Forelimb muscle (tissue), 1 donor: ENCODE results near the gene ANKRD13D. TPM values are rescaled to one million over a fixed set of nuclear protein-coding genes. Genes with fewer than 3 reads are reported as not detected.
"Not testable (repeated sequence)": the region's sequence is repeated elsewhere in the genome, so short reads cannot be mapped to it uniquely, and the experiment has no call there.

Source experiments
- DNase-seq: peaks from one replicate; pipeline ENCODE4 v3.0.0-alpha.2; 2013; ENCODE audit warnings: low read depth
- polyA plus RNA-seq: library from polyadenylated mRNA; unstranded; fragments of 120-200 nt; gene quantifications from one replicate; pipeline ENCODE4 v1.2.1, GENCODE V29; 2013; ENCODE audit not compliant: insufficient read length

The ANKRD13D gene
- polyA plus RNA-seq, 1 donor = 29.3 TPM

- peak; percentile 92 for DNase-seq
Measured at GRCh38 chr11:67317205-67317887, 28.2 kb downstream of the ANKRD13D start.

DNA sequence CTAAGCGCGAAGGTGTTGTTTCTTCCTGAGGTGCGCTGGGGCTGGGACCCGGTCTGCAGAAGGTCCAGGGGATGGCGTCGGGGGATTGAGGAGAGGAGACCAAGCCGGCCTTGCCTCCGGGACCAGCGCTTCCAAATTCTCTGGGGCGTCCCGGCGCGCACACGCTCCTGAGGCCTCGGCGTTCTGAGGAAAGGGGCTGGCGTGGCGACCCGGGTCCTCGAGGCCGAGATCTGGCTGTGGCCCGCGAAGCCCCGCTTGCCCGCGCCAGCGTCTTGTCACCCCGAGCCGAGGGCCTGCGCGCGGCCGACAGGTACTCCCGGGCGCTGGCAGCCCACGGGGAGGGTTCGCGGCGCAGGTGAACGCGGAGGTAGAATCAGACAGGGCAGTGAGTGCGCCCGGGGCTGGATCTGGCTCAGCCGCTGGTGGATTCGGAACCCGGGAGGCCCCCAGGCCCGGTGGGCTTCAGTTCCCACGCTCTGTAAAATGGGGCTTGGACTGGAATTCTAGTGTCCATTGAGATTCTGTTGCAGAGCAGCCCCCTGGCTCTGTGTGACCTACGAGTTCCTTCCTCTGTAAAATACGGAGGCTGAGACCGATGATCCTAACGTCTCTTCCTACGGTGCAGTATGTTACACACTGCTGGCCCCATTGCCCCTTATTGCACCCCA, 28.9 kb downstream of the ANKRD13D start:
- no peak for DNase-seq

GRCh38 chr11:67318876-67319275, 29.8 kb downstream of the ANKRD13D start:
- not testable (repeated sequence) for DNase-seq

DNA sequence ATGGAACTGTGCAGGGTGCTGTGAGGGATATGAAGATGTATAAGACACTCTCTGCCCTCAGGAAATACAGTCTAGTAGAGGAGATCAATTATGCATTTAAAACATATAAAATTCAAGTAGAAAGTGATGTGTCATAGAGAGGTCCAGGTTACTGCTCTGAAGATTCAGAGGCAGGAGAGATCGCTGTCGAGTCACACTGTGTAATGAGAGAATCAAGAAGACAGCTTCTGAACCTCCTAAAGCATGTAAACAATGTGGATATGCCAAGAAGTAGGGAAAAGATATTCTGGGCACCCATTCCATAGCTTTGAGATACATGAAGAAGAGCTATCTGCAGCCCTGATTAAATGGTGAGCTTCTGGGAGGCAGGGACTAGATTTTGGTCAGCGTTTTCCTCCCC, 30.9 kb downstream of the ANKRD13D start:
- no peak for DNase-seq

DNA sequence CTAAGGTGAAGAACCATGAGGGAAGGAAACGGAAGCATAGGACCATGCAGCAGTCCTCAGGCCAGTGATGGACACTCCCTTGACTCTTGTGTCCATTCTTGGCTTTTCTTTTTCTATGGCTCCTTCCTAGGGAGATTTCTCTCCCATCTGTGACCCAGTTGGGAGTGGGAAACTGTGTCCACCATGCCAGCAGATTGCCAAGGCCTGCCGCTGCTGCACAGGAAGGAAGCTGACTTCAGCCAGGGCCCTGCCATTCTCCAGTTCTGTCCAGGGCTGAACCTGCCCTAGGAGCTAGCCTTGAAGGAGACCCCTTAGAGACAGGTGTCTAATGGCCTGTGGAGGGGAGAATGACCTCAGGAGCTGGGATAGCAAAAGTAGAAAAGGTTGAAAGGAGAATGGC, 31.6 kb downstream of the ANKRD13D start:
- no peak for DNase-seq

DNA sequence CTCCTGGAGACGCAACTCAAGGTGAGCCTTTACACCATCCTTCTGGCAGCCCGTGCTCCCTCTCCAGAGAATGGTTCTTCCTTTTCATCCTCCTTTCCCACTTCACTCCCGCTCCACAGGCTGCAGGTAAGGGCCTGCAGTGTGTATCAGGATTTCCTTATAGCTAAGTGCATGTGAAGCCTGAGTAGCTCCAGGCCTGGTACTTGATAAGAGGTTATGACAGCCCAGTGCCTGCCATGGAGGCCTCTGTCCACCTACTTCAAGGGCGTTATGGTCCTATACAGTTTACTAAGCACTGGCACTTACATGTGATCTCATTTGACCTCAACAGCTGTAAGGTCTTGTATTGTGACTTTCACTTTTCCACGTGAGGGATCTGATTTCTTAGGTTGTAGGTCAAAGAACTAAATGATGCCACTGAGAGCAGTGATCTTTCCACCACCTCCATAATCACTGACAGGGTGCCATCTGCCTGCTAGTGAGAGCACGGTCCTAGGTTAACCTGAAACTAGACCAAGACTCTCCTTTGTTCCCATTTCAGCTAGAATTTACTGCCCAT, 32.3 kb downstream of the ANKRD13D start:
- no peak for DNase-seq

- no peak for DNase-seq
Measured at GRCh38 chr11:67322049-67322448, 32.9 kb downstream of the ANKRD13D start.

DNA sequence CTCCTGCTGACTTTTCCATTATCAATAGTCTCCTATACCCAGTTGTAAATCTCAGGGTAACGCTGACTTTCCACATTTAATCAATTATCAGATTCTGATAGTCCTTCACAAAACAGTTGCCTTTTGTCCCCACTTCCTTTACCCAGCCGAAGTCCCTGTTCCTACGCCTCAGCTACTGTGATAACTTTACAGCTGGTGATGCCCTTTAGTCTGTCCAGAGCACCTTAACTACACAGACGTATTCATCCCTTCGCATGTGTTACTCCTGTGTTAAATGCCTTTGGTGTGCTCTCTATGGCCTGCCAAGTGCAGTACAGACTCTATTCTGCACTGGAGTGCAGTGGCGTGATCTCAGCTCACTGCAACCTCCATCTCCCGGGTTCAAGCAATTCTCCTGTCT, 34.4 kb downstream of the ANKRD13D start:
- DNase-seq = no peak

DNA sequence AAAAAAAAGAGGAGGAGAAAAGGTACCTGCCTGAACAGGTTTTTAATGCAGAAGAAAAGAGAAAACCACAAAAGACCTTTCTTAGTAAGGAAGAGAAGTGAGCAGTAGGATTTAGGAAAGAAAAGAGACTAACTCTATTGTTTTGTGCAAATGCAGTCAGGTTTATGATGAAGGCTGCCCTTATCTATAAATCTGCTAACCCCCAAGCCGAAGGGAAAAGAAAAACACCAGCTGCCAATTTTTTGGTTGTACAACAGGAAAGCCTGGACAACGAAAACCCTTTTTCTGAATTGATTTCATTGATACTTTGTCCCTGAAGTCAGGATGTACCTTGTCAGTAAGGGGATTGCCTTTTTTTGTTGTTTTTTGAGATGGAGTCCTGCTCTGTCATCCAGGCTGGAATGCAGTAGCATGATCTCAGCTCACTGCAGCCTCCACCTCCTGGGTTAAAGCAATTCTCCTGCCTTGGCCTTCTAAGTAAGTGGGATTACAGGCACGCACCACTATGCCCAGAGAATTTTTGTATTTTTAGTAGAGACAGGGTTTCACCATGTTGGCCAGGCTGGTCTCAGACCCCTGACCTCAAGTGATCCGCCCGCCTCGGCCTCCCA, 43.1 kb downstream of the ANKRD13D start:
- no peak for DNase-seq

GRCh38 chr11:67337257-67337656, 48.2 kb downstream of the ANKRD13D start:
- DNase-seq = no peak

- no peak for DNase-seq
Measured at GRCh38 chr11:67344264-67344663, 55.2 kb downstream of the ANKRD13D start.

- DNase-seq = no peak
Measured at GRCh38 chr11:67345247-67345919, 56.3 kb downstream of the ANKRD13D start.

GRCh38 chr11:67345920-67346819, 57.1 kb downstream of the ANKRD13D start:
- no peak for DNase-seq

GRCh38 chr11:67347964-67348749, 59.1 kb downstream of the ANKRD13D start:
- DNase-seq = no peak

GRCh38 chr11:67349036-67349435, 59.9 kb downstream of the ANKRD13D start:
- DNase-seq = no peak

DNA sequence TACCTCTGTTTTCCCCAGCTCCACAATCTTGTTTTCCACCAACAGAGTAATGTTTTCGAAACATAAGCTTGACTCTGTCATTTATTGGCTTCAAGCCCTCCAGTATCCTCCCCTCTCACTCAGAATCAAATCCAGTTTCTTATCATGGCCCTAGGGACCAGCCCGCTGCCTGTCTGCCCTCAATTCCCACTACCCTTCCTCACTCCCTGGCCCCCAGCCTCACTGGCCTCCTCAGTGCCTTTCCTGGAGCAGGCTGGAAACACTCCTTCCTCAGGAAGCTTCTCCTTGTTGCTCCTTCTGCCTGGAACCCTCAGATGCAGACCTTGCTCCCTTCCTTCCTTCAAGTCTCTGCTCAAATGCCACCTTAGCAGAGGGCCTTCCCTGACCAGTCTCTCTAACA, 60.4 kb downstream of the ANKRD13D start:
- DNase-seq = no peak

DNA sequence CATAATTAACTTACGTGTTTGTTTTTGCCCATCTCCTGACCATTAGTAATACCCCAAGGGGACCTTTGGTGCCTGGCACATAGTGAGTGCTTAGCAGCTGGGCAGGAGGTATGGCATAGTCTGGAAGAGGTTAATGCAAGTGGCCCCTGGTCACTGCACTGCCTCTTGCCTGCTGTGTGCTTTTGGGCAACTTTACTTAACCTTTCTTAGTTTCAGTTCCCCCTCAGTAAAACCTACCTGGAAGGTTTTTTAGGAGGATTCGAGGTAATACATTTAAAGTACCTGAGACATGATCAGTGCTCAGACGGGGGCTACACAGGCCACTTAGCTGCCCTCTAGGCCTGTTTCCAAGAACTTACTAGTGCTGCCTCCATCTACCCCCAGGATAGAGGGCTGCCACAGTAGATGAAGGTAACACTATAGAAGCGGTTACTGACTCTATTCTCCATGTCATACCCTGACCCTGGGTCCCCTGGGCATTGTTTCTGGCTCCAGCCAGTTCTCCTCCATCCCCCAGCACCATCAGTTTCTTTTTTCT, 60.9 kb downstream of the ANKRD13D start:
- no peak for DNase-seq

GRCh38 chr11:67351275-67352005, 62.3 kb downstream of the ANKRD13D start:
- DNase-seq = no peak
